Measurements from ENCODE around the gene KCNJ10.

The KCNJ10 gene

DNA sequence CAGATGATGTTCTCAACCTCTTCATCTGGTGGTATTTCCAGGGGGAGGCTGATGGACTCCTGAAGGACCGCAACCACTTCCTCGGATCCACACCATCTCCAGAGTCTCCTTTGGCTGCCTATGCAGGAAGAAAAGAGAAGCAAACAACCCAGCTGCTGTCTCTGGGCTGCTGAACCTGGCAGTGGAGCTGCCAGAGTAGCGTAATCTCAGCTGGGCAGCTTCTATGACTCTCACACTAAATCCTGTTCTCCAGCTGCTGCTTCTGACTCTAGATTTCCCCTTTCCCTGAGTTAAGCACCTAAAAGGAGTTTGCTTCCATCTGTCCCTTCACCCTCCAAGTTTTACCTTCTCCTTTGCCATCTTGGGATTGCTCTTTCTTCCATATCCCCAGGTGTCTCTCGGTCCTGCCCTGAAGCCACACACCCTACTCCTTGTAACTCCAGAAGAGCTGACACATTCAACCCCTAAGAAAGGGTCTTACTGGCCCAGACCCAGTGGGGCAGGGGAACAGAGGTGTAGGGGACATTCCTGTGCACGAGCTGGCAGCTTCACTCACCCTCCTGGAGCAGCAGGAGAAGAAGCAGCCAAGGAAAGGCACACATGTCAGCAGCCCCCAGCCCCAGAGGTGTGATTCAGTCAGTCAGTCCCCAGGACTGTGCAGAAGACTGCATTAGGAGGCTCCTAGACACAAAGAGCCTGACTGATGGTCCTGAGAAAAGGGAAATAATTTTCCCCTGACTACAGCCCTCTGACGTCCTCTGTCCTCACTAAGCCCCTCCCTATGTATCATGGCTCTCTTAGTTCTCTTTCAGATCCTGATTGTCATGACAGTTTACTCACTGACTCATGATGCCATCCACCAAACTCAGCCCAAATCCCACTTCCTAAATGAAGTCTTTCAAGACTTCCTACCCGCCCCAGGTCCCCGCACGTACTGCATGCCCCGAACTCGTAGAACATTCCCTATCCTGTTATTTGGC lies 116.1 kb downstream of the KCNJ10 start, which contains the start of gene SLAMF9:
TSS of gene SLAMF9 (minus strand) at position 702 of the 980 bp plus-strand sequence. CDS start at position 602, 100 bp downstream.
- TF ChIP-seq, protein P1, sequence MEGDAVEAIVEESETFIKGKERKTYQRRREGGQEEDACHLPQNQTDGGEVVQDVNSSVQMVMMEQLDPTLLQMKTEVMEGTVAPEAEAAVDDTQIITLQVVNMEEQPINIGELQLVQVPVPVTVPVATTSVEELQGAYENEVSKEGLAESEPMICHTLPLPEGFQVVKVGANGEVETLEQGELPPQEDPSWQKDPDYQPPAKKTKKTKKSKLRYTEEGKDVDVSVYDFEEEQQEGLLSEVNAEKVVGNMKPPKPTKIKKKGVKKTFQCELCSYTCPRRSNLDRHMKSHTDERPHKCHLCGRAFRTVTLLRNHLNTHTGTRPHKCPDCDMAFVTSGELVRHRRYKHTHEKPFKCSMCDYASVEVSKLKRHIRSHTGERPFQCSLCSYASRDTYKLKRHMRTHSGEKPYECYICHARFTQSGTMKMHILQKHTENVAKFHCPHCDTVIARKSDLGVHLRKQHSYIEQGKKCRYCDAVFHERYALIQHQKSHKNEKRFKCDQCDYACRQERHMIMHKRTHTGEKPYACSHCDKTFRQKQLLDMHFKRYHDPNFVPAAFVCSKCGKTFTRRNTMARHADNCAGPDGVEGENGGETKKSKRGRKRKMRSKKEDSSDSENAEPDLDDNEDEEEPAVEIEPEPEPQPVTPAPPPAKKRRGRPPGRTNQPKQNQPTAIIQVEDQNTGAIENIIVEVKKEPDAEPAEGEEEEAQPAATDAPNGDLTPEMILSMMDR (IDR thresholded peaks at IDR 0.05): no peak
- no peak for TF ChIP-seq ZFX (IDR thresholded peaks at IDR 0.05; ENCODE audit: borderline replicate concordance)
- no peak within 1 kb of the TSS for H3K27ac ChIP-seq

DNA sequence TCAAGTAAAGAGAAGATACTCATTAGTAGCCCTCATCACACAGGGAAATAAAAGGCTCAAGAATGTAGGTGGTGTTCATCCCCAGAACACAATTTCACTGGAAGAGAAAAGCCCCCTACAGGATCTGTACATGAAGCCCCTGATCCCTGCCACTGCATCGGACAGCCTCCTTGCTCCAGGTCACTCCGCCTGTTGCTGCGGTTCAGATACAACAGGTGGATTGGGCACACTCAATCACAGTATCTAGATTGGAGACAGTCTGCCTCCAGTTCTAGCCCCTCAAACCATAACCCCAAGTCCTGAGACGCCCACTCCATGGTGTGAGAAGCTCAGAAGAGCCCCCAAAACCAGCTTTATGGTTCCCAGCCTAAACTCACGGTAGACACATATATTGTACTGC lies 117.0 kb downstream of the KCNJ10 start:
- H3K27ac ChIP-seq: no peak overlapping the region
- TF ChIP-seq, protein P1 (IDR thresholded peaks at IDR 0.05): no peak
- TF ChIP-seq ZFX (IDR thresholded peaks at IDR 0.05; ENCODE audit: borderline replicate concordance): no peak

DNA sequence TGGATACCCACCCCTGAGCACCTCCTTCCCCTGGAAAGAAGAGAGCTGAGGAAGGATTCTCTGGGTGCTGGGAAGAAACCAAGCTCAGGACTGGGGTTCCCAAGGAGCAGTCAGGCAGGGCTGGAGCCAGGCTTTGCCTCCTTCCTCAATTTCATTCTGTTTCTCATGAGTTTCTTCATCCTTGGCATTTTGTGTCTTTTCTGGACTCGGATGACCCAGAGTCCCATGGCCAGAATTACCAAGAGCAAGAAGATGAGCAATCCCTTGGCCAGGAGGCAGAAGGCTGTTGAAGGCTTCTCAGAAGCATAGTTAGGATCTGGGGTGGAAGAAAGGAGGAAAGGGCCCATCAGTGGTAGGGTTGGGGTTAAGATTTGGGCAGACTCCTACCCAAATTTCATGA lies 118.4 kb downstream of the KCNJ10 start:
- no peak overlapping the region for H3K27ac ChIP-seq
- TF ChIP-seq ZFX (IDR thresholded peaks at IDR 0.05; ENCODE audit: borderline replicate concordance): no peak
- TF ChIP-seq, protein P1 (IDR thresholded peaks at IDR 0.05): no peak

DNA sequence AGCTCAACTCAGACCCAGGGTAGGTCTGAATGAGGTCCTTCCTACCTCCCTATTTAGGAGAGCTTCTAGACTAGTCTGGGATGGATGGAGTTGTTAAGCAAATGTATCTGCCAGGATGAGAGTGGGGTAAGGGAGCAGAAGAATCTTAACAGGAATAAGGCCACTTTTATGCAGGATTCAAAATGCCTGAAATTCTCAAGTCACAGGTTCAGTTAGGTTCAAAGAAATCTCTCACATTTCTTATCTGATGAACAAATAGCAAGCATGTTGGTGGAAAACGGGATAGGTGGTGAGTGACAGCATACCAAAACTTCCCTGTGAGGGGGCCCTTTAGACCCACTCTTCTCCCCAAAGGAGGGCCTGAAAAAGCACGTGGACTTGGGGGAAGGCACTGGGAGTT lies 118.9 kb downstream of the KCNJ10 start:
- H3K27ac ChIP-seq: no peak overlapping the region
- TF ChIP-seq ZFX (IDR thresholded peaks at IDR 0.05; ENCODE audit: borderline replicate concordance): no peak
- TF ChIP-seq, protein P1 (IDR thresholded peaks at IDR 0.05): no peak

DNA sequence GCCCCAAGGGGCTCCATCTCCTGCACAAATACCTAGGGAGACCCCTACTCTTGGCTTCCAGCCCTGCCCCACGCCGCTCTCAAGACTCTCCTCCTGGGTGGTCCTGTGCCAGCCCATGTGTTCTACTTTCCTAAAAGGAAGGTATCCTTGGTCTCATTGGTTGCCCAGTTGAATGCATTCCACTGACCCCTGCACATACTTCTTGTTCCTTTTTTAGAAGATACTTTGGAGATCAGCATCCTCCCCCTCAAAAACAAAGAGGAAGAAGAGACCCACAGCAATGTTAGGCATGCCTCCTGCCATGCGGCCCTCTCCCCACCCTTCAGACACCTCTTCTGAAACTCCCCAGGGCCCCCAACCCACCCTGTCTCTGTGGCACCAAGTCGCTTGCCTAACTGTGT lies 120.0 kb downstream of the KCNJ10 start:
- TF ChIP-seq, protein P1 (IDR thresholded peaks at IDR 0.05): no peak
- H3K27ac ChIP-seq: no peak overlapping the region

DNA sequence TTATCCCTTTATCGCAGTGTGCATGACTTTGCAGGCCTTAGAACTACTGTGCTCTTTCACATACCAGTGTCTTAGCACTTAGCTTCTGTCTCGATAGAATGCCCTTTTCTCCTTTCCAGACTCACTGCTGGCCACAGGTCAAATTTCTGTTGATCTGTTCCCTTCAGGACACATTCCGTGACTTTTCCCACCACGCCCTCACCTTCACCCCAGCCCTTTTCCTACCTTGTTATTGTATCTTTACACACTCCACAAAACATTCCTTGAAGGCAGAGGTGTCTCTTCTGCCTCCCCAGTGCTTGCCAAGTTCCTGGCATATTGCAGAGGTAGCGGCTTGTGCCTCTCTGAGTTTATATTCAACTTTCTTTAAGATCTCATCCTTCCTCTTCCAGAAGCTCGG lies 120.8 kb downstream of the KCNJ10 start:
- H3K27ac ChIP-seq: peak overlapping the region; percentile 32
- TF ChIP-seq, protein P1 (IDR thresholded peaks at IDR 0.05): no peak
- no peak for TF ChIP-seq ZFX (IDR thresholded peaks at IDR 0.05; ENCODE audit: borderline replicate concordance)

All from 22Rv1 (cell line).